Measurements from ENCODE around the gene SIRT3.

- TF ChIP-seq POLR2A (IDR thresholded peaks at IDR 0.05) (no peak), CTCF (IDR thresholded peaks at IDR 0.05) (no peak)
These were observed 46.7 kb upstream of the SIRT3 start for GRCh38 chr11:282630-283360.

Data from heart left ventricle (tissue), 13 donors.